PC-3 (cell line): ENCODE measurements around the gene ZNF493.

Experiments
- CTCF ChIP-seq: fragments of 300-600 bp; sonication (generic); conservative IDR thresholded peaks from 2 replicates; pipeline ENCODE4 v1.5.1; 2017; ENCODE audit warnings: antibody characterized with exemption, low read depth, mild to moderate bottlenecking, low read length
- EZH2 ChIP-seq: fragments of 300-600 bp; sonication (generic); IDR thresholded peaks from one replicate; pipeline ENCODE4 v1.6.1; 2017; ENCODE audit warnings: antibody characterized with exemption, mild to moderate bottlenecking, low read length; ENCODE audit not compliant: unreplicated experiment

DNA sequence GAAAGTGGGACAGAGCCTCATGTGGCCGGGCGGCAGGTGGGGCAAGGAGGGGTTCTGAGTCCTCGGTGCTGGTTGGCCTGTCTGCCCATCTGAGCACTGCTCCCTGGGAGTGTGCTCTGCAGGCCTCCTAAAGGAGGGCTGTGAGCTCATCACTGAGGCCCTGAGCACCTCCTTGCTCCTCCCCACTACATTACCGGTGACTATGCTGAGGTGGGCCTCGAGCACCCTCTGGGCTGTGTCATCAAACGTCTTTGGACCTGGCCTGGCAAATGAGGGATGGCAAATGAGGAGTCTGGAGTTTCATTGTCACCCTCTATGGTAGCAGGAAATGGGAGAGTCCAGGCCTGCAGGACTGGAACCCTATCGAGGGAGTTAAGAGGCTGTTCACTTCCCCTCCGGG is 69.7 kb downstream of the ZNF493 start:
- TF ChIP-seq CTCF (no peak), EZH2 (no peak)
